GM19463 (cell line): Measurements from ENCODE around the gene ELMOD3.
"Not testable (repeated sequence)": the region's sequence is repeated elsewhere in the genome, so short reads cannot be mapped to it uniquely, and the experiment has no call there.

Source experiments
- ATAC-seq: cut with Tn5 transposase; IDR thresholded peaks from one replicate; pipeline ENCODE4 v1.9.1; 2021; ENCODE audit warnings: mild to moderate bottlenecking, moderate library complexity; ENCODE audit not compliant: unreplicated experiment

Gene ELMOD3

GRCh38 chr2:85329181-85329651 lies 25.4 kb upstream of the ELMOD3 start:
- no peak for ATAC-seq

- ATAC-seq: not testable (repeated sequence)
These were observed 24.9 kb upstream of the ELMOD3 start for GRCh38 chr2:85329701-85330100.

- no peak for ATAC-seq
These were observed 23.5 kb upstream of the ELMOD3 start for GRCh38 chr2:85330839-85331636.

- ATAC-seq: not testable (repeated sequence)
These were observed 20.7 kb upstream of the ELMOD3 start for GRCh38 chr2:85333877-85334276.

DNA sequence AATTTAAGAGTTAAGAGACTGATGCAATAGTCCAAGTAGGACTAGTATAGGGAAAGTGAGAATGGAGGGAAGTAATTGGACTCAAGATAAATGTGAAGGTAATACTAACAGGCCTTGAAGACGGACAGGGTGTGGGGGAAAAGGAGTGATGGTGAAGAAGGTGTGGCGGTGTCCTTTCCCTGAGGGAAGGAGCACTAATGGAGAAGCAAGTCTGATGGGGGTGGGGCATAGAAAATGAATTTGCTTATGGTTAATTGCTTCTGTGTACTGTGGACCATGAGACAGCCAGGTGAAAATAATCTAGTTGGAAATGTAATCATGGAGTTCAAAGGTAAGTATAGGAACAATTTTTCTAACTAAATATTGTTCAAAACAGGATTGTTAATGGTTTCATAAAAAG lies 19.6 kb upstream of the ELMOD3 start:
- ATAC-seq: no peak

GRCh38 chr2:85340034-85340892 lies 14.3 kb upstream of the ELMOD3 start:
- no peak for ATAC-seq

- no peak for ATAC-seq
These were observed 13.1 kb upstream of the ELMOD3 start for GRCh38 chr2:85341269-85342029.

GRCh38 chr2:85342156-85342555 lies 12.4 kb upstream of the ELMOD3 start:
- no peak for ATAC-seq

- not testable (repeated sequence) for ATAC-seq
These were observed 11.2 kb upstream of the ELMOD3 start for GRCh38 chr2:85343207-85343895.

DNA sequence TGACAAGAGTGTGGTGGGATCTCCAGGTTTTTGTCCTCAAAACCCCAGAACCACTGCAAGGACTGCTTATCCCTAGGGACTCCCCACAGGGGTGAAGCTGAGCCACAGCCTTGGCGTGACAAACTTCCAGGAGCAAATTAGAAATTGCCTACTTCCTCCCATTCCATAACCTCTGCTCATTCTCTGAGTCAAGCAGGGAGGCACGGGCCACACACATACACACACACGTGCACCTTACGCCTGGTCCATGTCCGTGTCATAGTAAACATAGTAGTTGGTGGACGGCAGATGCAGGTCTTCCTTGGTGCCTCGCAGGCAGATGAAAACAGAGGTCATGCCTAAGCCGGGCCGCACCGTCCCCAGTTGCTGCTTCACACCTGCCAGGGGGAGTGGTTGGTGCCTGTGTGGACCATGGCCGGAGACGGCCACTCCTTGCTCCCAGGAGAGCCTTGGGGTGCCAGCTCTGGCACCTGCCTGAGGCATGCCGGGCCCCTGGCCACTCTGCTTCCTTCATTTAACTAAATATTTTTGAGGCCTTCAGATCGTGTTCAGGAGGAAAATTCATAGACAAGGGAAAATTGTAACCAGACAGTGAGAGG lies 10.1 kb upstream of the ELMOD3 start:
- ATAC-seq: no peak

DNA sequence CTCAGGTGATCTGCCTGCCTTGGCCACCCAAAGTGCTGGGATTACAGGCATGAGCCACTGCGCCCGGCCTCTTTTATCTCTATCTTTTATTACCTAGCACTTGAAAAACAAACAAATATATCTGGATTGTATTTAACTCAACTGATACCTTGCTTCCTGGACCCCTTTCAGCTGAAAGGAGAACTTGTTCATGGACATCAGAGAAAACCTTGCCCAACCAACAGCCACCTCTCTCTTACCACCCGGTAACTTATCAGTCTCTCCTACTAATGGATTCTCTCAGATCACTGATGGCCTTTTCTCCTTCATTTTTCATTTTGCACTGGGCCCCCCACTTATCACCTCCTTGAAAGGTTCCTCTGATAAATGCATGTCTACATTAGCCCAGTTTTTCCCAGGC lies 7.0 kb upstream of the ELMOD3 start:
- ATAC-seq: no peak

GRCh38 chr2:85353876-85354285 lies 688 bp upstream of the ELMOD3 start:
- peak; percentile 12 for ATAC-seq

DNA sequence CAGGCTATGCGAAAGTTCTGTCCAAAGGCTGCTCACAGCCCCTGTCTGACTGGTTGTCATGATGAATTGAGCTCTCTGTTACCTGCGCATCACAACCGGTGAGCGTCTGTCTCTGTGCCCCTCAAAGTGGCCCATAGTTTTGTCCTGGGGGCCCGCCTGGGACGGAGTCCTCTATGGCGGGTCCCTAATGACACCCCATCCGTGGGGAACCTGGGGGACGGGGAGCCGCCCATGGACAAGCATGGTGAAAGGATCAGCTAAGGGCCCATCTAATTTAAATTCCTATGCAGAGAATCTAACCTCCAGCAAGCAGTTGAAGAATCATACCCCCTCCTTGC lies 473 bp downstream of the ELMOD3 start:
- ATAC-seq: peak; percentile 1

DNA sequence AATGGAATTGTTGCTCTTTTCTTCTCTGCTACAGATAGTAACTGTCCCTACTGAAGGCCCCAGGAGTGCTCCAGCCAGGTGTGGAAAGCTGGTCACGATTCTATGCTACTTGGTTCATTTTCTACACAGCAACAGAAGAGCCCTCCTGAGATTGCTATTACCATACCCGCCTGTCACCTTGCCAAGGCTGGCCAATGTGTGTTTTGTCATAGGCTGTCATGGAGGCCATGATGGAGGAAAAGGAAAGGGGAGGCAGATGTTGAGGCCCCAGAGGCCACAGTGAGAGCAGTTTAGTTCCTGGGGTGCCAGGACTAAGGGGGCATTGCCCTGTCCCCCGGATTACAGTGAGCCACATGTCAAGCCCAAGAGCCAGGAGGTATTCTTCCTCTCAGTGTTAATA lies 952 bp downstream of the ELMOD3 start:
- ATAC-seq: no peak

DNA sequence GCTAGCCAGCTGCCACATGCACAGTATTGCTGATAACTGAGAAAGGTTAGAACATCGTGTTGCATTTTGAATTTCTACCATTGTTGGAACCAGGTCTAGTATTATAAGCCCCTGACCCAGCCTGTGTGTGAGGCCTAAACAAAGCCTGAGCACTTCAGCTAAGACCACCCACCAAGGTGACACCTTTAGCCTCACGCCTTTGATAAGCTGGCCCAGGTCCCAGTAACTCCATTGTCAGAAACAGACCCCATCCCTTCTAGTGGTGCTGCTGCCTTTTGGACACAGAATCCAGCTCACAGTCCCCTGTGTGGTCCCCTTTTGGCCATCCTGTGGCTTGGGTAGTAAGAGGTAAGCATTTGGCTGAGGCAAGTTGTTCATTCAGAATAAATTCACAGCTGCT lies 1.6 kb downstream of the ELMOD3 start:
- ATAC-seq: no peak

GRCh38 chr2:85357736-85358135 lies 3.2 kb downstream of the ELMOD3 start:
- no peak for ATAC-seq

- ATAC-seq: not testable (repeated sequence)
These were observed 8.3 kb downstream of the ELMOD3 start for GRCh38 chr2:85362653-85363387.

GRCh38 chr2:85367180-85367579 lies 12.6 kb downstream of the ELMOD3 start:
- no peak for ATAC-seq

DNA sequence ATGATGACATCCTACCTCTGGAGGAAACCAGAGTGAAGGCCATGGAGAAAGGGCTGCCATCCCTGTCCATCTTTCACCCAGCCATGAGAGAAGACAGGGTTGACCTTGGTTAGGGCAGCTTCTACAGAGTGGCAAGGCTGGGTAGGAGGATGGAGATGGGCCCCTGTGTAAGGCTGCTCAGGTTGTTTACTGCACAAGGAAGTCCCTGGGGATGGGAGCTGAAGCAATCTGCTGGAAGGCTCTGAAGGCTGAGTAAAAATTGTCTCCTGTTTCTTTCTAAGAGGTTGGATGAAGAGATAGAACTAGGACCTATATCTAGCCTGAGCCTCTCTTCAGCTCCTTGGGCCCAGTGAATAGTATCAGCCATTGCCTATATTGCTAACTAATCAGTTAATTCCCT lies 14.4 kb downstream of the ELMOD3 start:
- no peak for ATAC-seq

- ATAC-seq: no peak
These were observed 14.9 kb downstream of the ELMOD3 start for GRCh38 chr2:85369500-85369899.
